HEK293 (cell line): ENCODE data around the gene ATP2B3.

Source experiments
- CTCF ChIP-seq: fragments of 450-650 bp; formaldehyde crosslinking; IDR thresholded peaks from 2 replicates; pipeline ENCODE4 v1.5.1; 2016; ENCODE audit warnings: missing biosample characterization, missing genetic modification characterization
- REST ChIP-seq: fragments of 450-650 bp; formaldehyde crosslinking; IDR thresholded peaks from 2 replicates; pipeline ENCODE4 v1.5.1; 2016; ENCODE audit warnings: missing biosample characterization, missing genetic modification characterization
- ZNF16 ChIP-seq: fragments of 450-650 bp; formaldehyde crosslinking; IDR thresholded peaks from 2 replicates; pipeline ENCODE4 v1.5.1; 2016; ENCODE audit warnings: low read depth, missing biosample characterization, missing genetic modification characterization
- ZNF394 ChIP-seq: fragments of 450-650 bp; formaldehyde crosslinking; IDR thresholded peaks from 2 replicates; pipeline ENCODE4 v1.5.1; 2016; ENCODE audit warnings: missing biosample characterization, missing genetic modification characterization, mild to moderate bottlenecking, moderate library complexity, borderline replicate concordance

GRCh38 chrX:153469811-153470410, 47.5 kb upstream of the ATP2B3 start:
- TF ChIP-seq ZNF16 (tag by site-specific recombination) (no peak), ZNF394 (tag by site-specific recombination) (no peak), CTCF (peak; percentile 53), REST (peak; percentile 97)
